Fibroblast of lung (primary cell): ENCODE measurements around the gene ITIH3. TPM values are rescaled to one million over a fixed set of nuclear protein-coding genes. Genes with fewer than 3 reads are reported as not detected.

Source experiments
- DNase-seq, 2 donors: peaks; one replicate each; pipeline versions ENCODE4 v3.0.0 to v3.0.0-alpha.2; 2010; ENCODE audit warnings: low read depth in 2 of 2
- H2AFZ ChIP-seq: 2 replicates; pipeline ENCODE4 v1.5.1; 2012; ENCODE audit warnings: low read length, control low read depth, inconsistent platforms
- H3K27ac ChIP-seq: 2 replicates; pipeline ENCODE4 v1.5.1; 2011; ENCODE audit warnings: low read length, control low read depth; ENCODE audit not compliant: insufficient read depth
- H3K27me3 ChIP-seq: 2 replicates; pipeline ENCODE4 v1.5.1; 2011; ENCODE audit warnings: mild to moderate bottlenecking, low read length; ENCODE audit not compliant: control insufficient read depth, insufficient read depth
- H3K36me3 ChIP-seq: 2 replicates; pipeline ENCODE4 v1.5.1; 2011; ENCODE audit warnings: low read length; ENCODE audit not compliant: control insufficient read depth, insufficient read depth
- H3K4me1 ChIP-seq: 2 replicates; pipeline ENCODE4 v1.5.1; 2011; ENCODE audit warnings: low read length; ENCODE audit not compliant: control insufficient read depth, insufficient read depth; ENCODE audit errors: extremely low read depth
- H3K4me2 ChIP-seq: 2 replicates; pipeline ENCODE4 v1.5.1; 2011; ENCODE audit warnings: low read length, control low read depth; ENCODE audit not compliant: insufficient read depth; ENCODE audit errors: extremely low read depth
- H3K4me3 ChIP-seq, 4 experiments: fragments of 200-600 bp in 1 of 4; sonication (generic) in 1 of 4; replicated peaks in 1 of 4; 2 replicates each; pipeline ENCODE4 v1.5.1; 2011 to 2016; ENCODE audit warnings: low read length in 4 of 4, low read depth in 3 of 4, mild to moderate bottlenecking in 3 of 4, control low read depth in 2 of 4, inconsistent platforms in 1 of 4, mixed read lengths in 1 of 4; ENCODE audit not compliant: insufficient read depth in 1 of 4; ENCODE audit errors: control extremely low read depth in 1 of 4
- H3K79me2 ChIP-seq: 2 replicates; pipeline ENCODE4 v1.5.1; 2012; ENCODE audit warnings: mild to moderate bottlenecking, low read length, inconsistent platforms; ENCODE audit not compliant: control insufficient read depth, insufficient read depth
- H3K9ac ChIP-seq: 2 replicates; pipeline ENCODE4 v1.5.1; 2011; ENCODE audit warnings: mild to moderate bottlenecking, low read length, control low read depth; ENCODE audit not compliant: insufficient read depth
- H3K9me3 ChIP-seq: 2 replicates; pipeline ENCODE4 v1.5.1; 2012; ENCODE audit warnings: low read depth, low read length; ENCODE audit not compliant: control insufficient read depth, insufficient read depth
- H4K20me1 ChIP-seq: 2 replicates; pipeline ENCODE4 v1.5.1; 2011; ENCODE audit warnings: low read length; ENCODE audit not compliant: control insufficient read depth, insufficient read depth; ENCODE audit errors: extremely low read depth
- EZH2 ChIP-seq: IDR thresholded peaks from 2 replicates; pipeline ENCODE4 v1.5.1; 2012; ENCODE audit warnings: low read length, control low read depth, mild to moderate bottlenecking; ENCODE audit errors: missing control alignments
- polyA plus RNA-seq, 2 donors: library from polyadenylated mRNA; depleted of rRNA in 1 of 2; stranded (reverse) in 1 of 2; unstranded in 1 of 2; fragments of >200 nt; gene quantifications; 2 replicates each; pipeline ENCODE4 v1.2.1, GENCODE V29; 2011 to 2012; ENCODE audit warnings: missing spikeins in 1 of 2
- total RNA-seq: library from RNA; depleted of rRNA; stranded (reverse); fragments of >200 nt; gene quantifications from 2 replicates; pipeline ENCODE4 v1.2.1, GENCODE V29; 2014
- TF ChIP-seq, protein P1 (sequence below), 2 donors: IDR thresholded peaks in 1 of 2; conservative IDR thresholded peaks in 1 of 2; 1 replicate in 1 of 2; 2 replicates in 1 of 2; pipeline ENCODE4 v1.5.1; 2011 to 2012; ENCODE audit warnings: low read length in 2 of 2, control low read depth in 1 of 2, inconsistent platforms in 1 of 2, low read depth in 1 of 2, mild to moderate bottlenecking in 1 of 2

Gene ITIH3
- total and polyA plus RNA-seq, 2 donors (not counting 1 experiment from before 2014, with no cell fraction given): 0.17 to 1.5 TPM

DNA sequence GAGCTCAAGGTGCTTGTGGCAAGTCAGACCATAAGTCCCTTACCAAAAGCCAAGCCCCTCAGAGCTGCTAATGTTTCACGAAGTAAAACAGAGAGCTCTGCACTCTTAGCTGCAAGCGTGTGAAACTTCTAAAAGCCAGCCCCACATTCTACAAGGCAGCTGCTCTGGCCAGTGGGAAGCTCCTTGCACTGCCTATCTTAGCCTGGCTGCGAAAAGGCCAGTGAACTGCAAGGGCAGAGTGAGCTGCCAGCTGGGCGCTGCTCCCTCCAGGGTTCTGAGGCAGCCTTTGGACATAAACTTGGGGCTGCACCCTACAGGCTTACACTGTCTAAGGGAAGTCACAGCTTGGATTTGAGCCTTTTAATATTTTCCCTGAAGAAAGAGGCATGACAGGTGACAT, 42.4 kb downstream of the ITIH3 start:
- Histone ChIP-seq H3K27me3 (no peaks in the 10 kb centered on the region), H3K36me3 (no peaks in the 10 kb centered on the region), H3K4me2 (no peak overlapping the region), H3K27ac (no peak overlapping the region), H2AFZ (no peak overlapping the region), H3K4me3 (no peak overlapping the region), H3K9me3 (no peaks in the 10 kb centered on the region), H3K4me1 (peaks cover 14% of the 10 kb centered on the region), H3K79me2 (no peaks in the 10 kb centered on the region), H3K9ac (no peak overlapping the region), H4K20me1 (no peaks in the 10 kb centered on the region)
- no peak for DNase-seq
- TF ChIP-seq, protein P1, sequence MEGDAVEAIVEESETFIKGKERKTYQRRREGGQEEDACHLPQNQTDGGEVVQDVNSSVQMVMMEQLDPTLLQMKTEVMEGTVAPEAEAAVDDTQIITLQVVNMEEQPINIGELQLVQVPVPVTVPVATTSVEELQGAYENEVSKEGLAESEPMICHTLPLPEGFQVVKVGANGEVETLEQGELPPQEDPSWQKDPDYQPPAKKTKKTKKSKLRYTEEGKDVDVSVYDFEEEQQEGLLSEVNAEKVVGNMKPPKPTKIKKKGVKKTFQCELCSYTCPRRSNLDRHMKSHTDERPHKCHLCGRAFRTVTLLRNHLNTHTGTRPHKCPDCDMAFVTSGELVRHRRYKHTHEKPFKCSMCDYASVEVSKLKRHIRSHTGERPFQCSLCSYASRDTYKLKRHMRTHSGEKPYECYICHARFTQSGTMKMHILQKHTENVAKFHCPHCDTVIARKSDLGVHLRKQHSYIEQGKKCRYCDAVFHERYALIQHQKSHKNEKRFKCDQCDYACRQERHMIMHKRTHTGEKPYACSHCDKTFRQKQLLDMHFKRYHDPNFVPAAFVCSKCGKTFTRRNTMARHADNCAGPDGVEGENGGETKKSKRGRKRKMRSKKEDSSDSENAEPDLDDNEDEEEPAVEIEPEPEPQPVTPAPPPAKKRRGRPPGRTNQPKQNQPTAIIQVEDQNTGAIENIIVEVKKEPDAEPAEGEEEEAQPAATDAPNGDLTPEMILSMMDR (conservative IDR thresholded peaks at IDR 0.05 in 1 of 2, IDR thresholded peaks at IDR 0.05 in 1 of 2; ENCODE audit: low read depth in 1 of 2, low read length in 2 of 2): no peak
- TF ChIP-seq EZH2: no peak

DNA sequence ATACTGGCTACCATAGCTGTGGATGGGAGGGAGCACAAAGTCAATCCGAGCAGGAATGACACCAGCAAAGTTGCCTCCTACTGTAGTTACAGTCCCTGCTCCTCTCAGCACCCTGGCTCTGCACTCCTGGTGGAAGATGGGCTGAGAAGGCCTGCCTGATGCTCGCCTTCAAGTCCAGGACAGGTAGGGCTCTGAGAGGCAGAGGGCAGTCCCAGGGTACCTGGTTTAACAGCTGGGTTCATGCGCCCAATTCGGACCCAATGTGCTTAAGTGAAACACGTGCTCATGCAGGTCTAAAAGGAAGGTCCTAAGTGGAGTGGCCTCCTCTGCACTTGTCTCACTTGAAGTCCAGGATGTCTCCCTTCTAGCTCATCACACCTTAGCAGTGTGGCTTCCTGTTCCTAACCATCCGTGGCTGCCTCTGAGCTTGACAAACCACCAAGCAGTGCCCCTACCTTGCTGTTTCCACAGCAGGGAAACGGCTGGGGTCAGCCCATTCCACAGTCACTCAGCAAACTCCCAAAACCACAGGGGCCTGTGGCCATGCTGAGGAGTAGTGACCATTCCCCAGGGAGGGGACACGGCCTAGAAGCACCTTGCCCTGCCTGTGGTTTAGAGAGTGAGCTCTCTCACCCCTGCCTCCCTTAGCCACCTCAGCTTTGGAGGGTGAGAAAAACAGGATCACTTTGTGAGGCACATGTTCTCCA, 44.1 kb downstream of the ITIH3 start:
- H3K9me3 ChIP-seq: no peaks in the 10 kb centered on the region
- no peaks in the 10 kb centered on the region for H4K20me1 ChIP-seq
- no peak overlapping the region for H3K4me2 ChIP-seq
- H3K27ac ChIP-seq: no peak overlapping the region
- no peaks in the 10 kb centered on the region for H3K27me3 ChIP-seq
- H3K9ac ChIP-seq: no peak overlapping the region
- H3K4me3 ChIP-seq: no peak overlapping the region
- no peaks in the 10 kb centered on the region for H3K79me2 ChIP-seq
- TF ChIP-seq, protein P1 (conservative IDR thresholded peaks at IDR 0.05 in 1 of 2, IDR thresholded peaks at IDR 0.05 in 1 of 2; ENCODE audit: low read depth in 1 of 2, low read length in 2 of 2): no peak
- TF ChIP-seq EZH2: no peak
- no peaks in the 10 kb centered on the region for H3K36me3 ChIP-seq
- no peak overlapping the region for H2AFZ ChIP-seq
- no peak for DNase-seq
- peaks cover 11% of the 10 kb centered on the region for H3K4me1 ChIP-seq

DNA sequence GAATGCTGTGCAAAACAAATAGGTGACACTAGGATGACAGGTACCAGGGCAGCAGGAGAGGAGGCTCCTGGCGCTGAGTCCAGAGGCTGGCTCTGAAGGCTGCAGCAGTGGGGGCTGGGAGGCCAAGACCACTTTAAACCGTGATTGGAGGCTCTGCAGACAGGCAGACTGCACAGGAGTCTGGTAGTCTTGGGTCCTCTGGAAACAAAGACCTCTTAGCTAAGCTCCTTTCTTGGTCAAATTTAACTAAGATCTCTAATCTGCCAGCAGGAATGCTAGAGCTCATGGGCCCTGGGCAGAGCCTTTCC, 44.6 kb downstream of the ITIH3 start:
- Histone ChIP-seq H3K4me2 (no peak overlapping the region), H4K20me1 (no peaks in the 10 kb centered on the region), H3K27ac (no peak overlapping the region), H3K4me1 (peaks cover 11% of the 10 kb centered on the region), H3K79me2 (no peaks in the 10 kb centered on the region), H3K4me3 (no peak overlapping the region), H3K36me3 (no peaks in the 10 kb centered on the region), H3K9ac (no peak overlapping the region), H3K9me3 (no peaks in the 10 kb centered on the region), H3K27me3 (no peaks in the 10 kb centered on the region), H2AFZ (no peak overlapping the region)
- TF ChIP-seq, protein P1 (conservative IDR thresholded peaks at IDR 0.05 in 1 of 2, IDR thresholded peaks at IDR 0.05 in 1 of 2; ENCODE audit: low read depth in 1 of 2, low read length in 2 of 2): no peak
- TF ChIP-seq EZH2: no peak
- DNase-seq: no peak
